HEK293 (cell line): ENCODE results near the gene PREX1.

ENCODE experiments used
- CTCF ChIA-PET: fragments of 350-600 bp; formaldehyde crosslinking; extraction: SDS; loops from one replicate; lab custom pipeline; 2021; ENCODE audit warnings: antibody characterized with exemption; lab: Yijun Ruan, JAX
- POLR2A ChIA-PET: fragments of 300-600 bp; formaldehyde crosslinking; extraction: SDS; loops from one replicate; lab custom pipeline; 2020; ENCODE audit warnings: antibody characterized with exemption, inconsistent platforms; lab: Yijun Ruan, JAX
- H3K27ac ChIP-seq: fragments of 200-500 bp; sonication (Bioruptor generic); 2 replicates; pipeline ENCODE4 v1.5.1; 2014; ENCODE audit warnings: low read depth, low read length, control low read depth, inconsistent platforms; ENCODE audit errors: extremely low read depth
- H3K36me3 ChIP-seq, 2 experiments: fragments of 200-500 bp in 1 of 2; sonication (Bioruptor generic) in 1 of 2; 1 replicate in 1 of 2; 2 replicates in 1 of 2; pipeline ENCODE4 v1.5.1; 2014 to 2017; ENCODE audit warnings: inconsistent platforms in 2 of 2, low read length in 2 of 2; ENCODE audit not compliant: control insufficient read depth in 2 of 2, insufficient read depth in 1 of 2
- H3K4me1 ChIP-seq: fragments of 200-500 bp; sonication (Bioruptor generic); 2 replicates; pipeline ENCODE4 v1.5.1; 2014; ENCODE audit warnings: mild to moderate bottlenecking, low read length, inconsistent platforms; ENCODE audit not compliant: control insufficient read depth, insufficient read depth
- H3K4me3 ChIP-seq: 2 replicates; pipeline ENCODE4 v1.5.1; 2011; ENCODE audit warnings: low read depth, mild to moderate bottlenecking, control low read depth, low read length, moderate library complexity
- H3K9me3 ChIP-seq: fragments of 200-500 bp; sonication (Bioruptor generic); 2 replicates; pipeline ENCODE4 v1.5.1; 2014; ENCODE audit warnings: low read depth, low read length, inconsistent platforms; ENCODE audit not compliant: control insufficient read depth, insufficient read depth
- CTCF ChIP-seq: fragments of 450-650 bp; formaldehyde crosslinking; IDR thresholded peaks from 2 replicates; pipeline ENCODE4 v1.5.1; 2016; ENCODE audit warnings: missing biosample characterization, missing genetic modification characterization
- EGR2 ChIP-seq: fragments of 450-650 bp; formaldehyde crosslinking; IDR thresholded peaks from 2 replicates; pipeline ENCODE4 v1.5.1; 2016; ENCODE audit warnings: low read depth, missing biosample characterization, missing genetic modification characterization
- HOXD13 ChIP-seq: sonication (generic); formaldehyde crosslinking; IDR thresholded peaks from 2 replicates; pipeline ENCODE4 v1.8.0; 2022; ENCODE audit warnings: missing genetic modification reagents, borderline replicate concordance
- KLF9 ChIP-seq: fragments of 450-650 bp; formaldehyde crosslinking; IDR thresholded peaks from 2 replicates; pipeline ENCODE4 v1.5.1; 2016; ENCODE audit warnings: missing biosample characterization, missing genetic modification characterization, low read depth
- MZF1 ChIP-seq: fragments of 450-650 bp; formaldehyde crosslinking; IDR thresholded peaks from 2 replicates; pipeline ENCODE4 v1.5.1; 2017; ENCODE audit warnings: missing biosample characterization, missing genetic modification characterization, borderline replicate concordance
- TCF7L2 ChIP-seq: IDR thresholded peaks from 2 replicates; pipeline ENCODE4 v1.6.1; 2011; ENCODE audit warnings: low read depth, mild to moderate bottlenecking, inconsistent platforms, low read length, moderate library complexity, borderline replicate concordance
- TRIM28 ChIP-seq: IDR thresholded peaks from 2 replicates; pipeline ENCODE4 v1.6.1; 2011; ENCODE audit warnings: low read length, control low read depth, borderline replicate concordance
- YY2 ChIP-seq: fragments of 450-650 bp; formaldehyde crosslinking; IDR thresholded peaks from 2 replicates; pipeline ENCODE4 v1.5.1; 2016; ENCODE audit warnings: missing biosample characterization, missing genetic modification characterization
- ZNF121 ChIP-seq: fragments of 450-650 bp; formaldehyde crosslinking; IDR thresholded peaks from 2 replicates; pipeline ENCODE4 v1.5.1; 2016; ENCODE audit warnings: missing biosample characterization, missing genetic modification characterization
- ZNF157 ChIP-seq: fragments of 450-650 bp; formaldehyde crosslinking; IDR thresholded peaks from 2 replicates; pipeline ENCODE4 v1.5.1; 2016; ENCODE audit warnings: missing biosample characterization, missing genetic modification characterization
- ZNF423 ChIP-seq: fragments of 450-650 bp; formaldehyde crosslinking; IDR thresholded peaks from 2 replicates; pipeline ENCODE4 v1.5.1; 2016; ENCODE audit warnings: missing biosample characterization, missing genetic modification characterization
- ZNF426 ChIP-seq: fragments of 450-650 bp; formaldehyde crosslinking; IDR thresholded peaks from 2 replicates; pipeline ENCODE4 v1.5.1; 2017; ENCODE audit warnings: missing biosample characterization, missing genetic modification characterization, mild to moderate bottlenecking, inconsistent platforms, moderate library complexity
- ZNF433 ChIP-seq: fragments of 450-650 bp; formaldehyde crosslinking; IDR thresholded peaks from 2 replicates; pipeline ENCODE4 v1.5.1; 2016; ENCODE audit warnings: missing biosample characterization, missing genetic modification characterization, low read depth
- ZNF449 ChIP-seq: fragments of 450-650 bp; formaldehyde crosslinking; IDR thresholded peaks from 2 replicates; pipeline ENCODE4 v1.5.1; 2017; ENCODE audit warnings: missing biosample characterization, mild to moderate bottlenecking, missing genetic modification characterization, moderate library complexity
- ZNF518A ChIP-seq: fragments of 450-650 bp; formaldehyde crosslinking; conservative IDR thresholded peaks from 2 replicates; pipeline ENCODE4 v1.5.1; 2016; ENCODE audit warnings: low read depth, missing biosample characterization, missing genetic modification characterization
- ZNF521 ChIP-seq: fragments of 450-650 bp; formaldehyde crosslinking; IDR thresholded peaks from 2 replicates; pipeline ENCODE4 v1.5.1; 2017; ENCODE audit warnings: missing biosample characterization, mild to moderate bottlenecking, missing genetic modification characterization
- ZNF549 ChIP-seq: fragments of 450-650 bp; IDR thresholded peaks from 2 replicates; pipeline ENCODE4 v1.5.1; 2018; ENCODE audit warnings: missing biosample characterization, missing genetic modification characterization, mild to moderate bottlenecking, inconsistent platforms, moderate library complexity
- ZNF555 ChIP-seq: fragments of 450-650 bp; formaldehyde crosslinking; conservative IDR thresholded peaks from 2 replicates; pipeline ENCODE4 v1.5.1; 2017; ENCODE audit warnings: missing biosample characterization, mild to moderate bottlenecking, missing genetic modification characterization, inconsistent platforms
- ZNF624 ChIP-seq: fragments of 450-650 bp; formaldehyde crosslinking; IDR thresholded peaks from 2 replicates; pipeline ENCODE4 v1.5.1; 2017; ENCODE audit warnings: missing biosample characterization, missing genetic modification characterization
- ZNF658 ChIP-seq: fragments of 450-650 bp; formaldehyde crosslinking; IDR thresholded peaks from 2 replicates; pipeline ENCODE4; 2016; ENCODE audit warnings: missing biosample characterization, missing genetic modification characterization
- ZNF664 ChIP-seq: fragments of 450-650 bp; formaldehyde crosslinking; IDR thresholded peaks from 2 replicates; pipeline ENCODE4 v1.5.1; 2016; ENCODE audit warnings: missing biosample characterization, missing genetic modification characterization
- ZNF707 ChIP-seq: fragments of 450-650 bp; formaldehyde crosslinking; IDR thresholded peaks from 2 replicates; pipeline ENCODE4 v1.5.1; 2016; ENCODE audit warnings: missing biosample characterization, missing genetic modification characterization
- ZNF791 ChIP-seq: fragments of 450-650 bp; formaldehyde crosslinking; IDR thresholded peaks from 2 replicates; pipeline ENCODE4 v1.5.1; 2016; ENCODE audit warnings: missing biosample characterization, missing genetic modification characterization
- TF ChIP-seq, protein P1 (sequence below): fragments of 450-650 bp; formaldehyde crosslinking; IDR thresholded peaks from 2 replicates; pipeline ENCODE4 v1.5.1; 2016; ENCODE audit warnings: missing biosample characterization, missing genetic modification characterization
- TF ChIP-seq, protein P2 (sequence below): fragments of 450-650 bp; formaldehyde crosslinking; IDR thresholded peaks from 2 replicates; pipeline ENCODE4 v1.5.1; 2016; ENCODE audit warnings: missing biosample characterization, missing genetic modification characterization

The PREX1 gene

GRCh38 chr20:48759631-48760245 lies 68.1 kb downstream of the PREX1 start (continued):
- TF ChIP-seq ZNF449, result no peak
- TF ChIP-seq EGR2 (tag by site-specific recombination), result no peak
- TF ChIP-seq ZNF664 (tag by site-specific recombination), result no peak
- TF ChIP-seq, protein P1, sequence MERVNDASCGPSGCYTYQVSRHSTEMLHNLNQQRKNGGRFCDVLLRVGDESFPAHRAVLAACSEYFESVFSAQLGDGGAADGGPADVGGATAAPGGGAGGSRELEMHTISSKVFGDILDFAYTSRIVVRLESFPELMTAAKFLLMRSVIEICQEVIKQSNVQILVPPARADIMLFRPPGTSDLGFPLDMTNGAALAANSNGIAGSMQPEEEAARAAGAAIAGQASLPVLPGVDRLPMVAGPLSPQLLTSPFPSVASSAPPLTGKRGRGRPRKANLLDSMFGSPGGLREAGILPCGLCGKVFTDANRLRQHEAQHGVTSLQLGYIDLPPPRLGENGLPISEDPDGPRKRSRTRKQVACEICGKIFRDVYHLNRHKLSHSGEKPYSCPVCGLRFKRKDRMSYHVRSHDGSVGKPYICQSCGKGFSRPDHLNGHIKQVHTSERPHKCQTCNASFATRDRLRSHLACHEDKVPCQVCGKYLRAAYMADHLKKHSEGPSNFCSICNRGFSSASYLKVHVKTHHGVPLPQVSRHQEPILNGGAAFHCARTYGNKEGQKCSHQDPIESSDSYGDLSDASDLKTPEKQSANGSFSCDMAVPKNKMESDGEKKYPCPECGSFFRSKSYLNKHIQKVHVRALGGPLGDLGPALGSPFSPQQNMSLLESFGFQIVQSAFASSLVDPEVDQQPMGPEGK (tag by site-specific recombination), result no peak
- TF ChIP-seq ZNF121, result no peak
- TF ChIP-seq TCF7L2, result no peak
- TF ChIP-seq MZF1 (tag by site-specific recombination), result no peak
- no peak for TF ChIP-seq ZNF433 (tag by site-specific recombination)
- TF ChIP-seq, all 188 proteins: peak for 0

DNA sequence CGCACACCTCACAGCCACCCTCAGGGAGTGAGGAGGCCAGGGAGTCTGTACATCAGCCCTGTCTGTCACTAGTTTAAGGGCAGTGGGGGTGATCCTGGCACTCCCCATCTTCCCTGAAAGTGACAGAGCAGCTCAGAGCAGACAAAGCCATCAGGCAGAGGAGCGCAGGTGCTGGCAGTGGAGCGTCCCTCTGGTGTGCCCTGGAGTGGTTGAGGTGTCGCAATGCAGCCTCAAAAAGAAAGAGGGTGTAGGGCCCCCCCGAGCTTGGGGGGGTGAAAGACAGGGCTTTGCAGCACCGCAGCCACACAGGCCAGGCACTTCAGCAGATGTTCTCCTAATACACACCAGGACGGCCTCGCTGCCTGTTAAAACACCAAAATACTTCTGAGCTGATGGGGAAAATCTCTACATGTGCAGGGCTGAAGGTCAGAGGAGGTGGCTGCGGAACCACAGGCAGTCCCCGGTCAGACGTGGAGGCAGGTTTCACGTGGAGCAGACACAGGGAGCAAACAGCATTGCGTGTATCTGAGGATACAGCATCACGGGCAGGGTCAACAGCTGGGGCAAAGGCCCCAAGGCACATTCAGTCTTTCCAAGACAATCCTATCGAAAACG lies 69.5 kb downstream of the PREX1 start:
- Histone ChIP-seq H3K4me1 (no peaks in the 10 kb centered on the region), H3K4me3 (no peak overlapping the region), H3K36me3 (no peaks in the 10 kb centered on the region), H3K27ac (no peak overlapping the region), H3K9me3 (no peaks in the 10 kb centered on the region)
- CTCF ChIA-PET, result interaction anchor here (0.7 kb wide), 1 partner anchor 19 kb away, joined by 3 read pairs; no protein-coding TSS in a partner anchor
- POLR2A ChIA-PET, result no interaction called here
- TF ChIP-seq HOXD13 (no peak), ZNF426 (tag by site-specific recombination) (no peak), ZNF521 (tag by site-specific recombination) (no peak), ZNF791 (no peak), ZNF518A (tag by site-specific recombination) (no peak), ZNF157 (no peak), ZNF707 (tag by site-specific recombination) (no peak), KLF9 (tag by site-specific recombination) (no peak), ZNF549 (tag by site-specific recombination) (no peak), TRIM28 (no peak), ZNF555 (tag by site-specific recombination) (no peak), CTCF (tag by site-specific recombination) (no peak), YY2 (tag by site-specific recombination) (no peak), ZNF423 (tag by site-specific recombination) (no peak), ZNF658 (tag by site-specific recombination) (no peak), ZNF624 (tag by site-specific recombination) (no peak)
- TF ChIP-seq, protein P2, sequence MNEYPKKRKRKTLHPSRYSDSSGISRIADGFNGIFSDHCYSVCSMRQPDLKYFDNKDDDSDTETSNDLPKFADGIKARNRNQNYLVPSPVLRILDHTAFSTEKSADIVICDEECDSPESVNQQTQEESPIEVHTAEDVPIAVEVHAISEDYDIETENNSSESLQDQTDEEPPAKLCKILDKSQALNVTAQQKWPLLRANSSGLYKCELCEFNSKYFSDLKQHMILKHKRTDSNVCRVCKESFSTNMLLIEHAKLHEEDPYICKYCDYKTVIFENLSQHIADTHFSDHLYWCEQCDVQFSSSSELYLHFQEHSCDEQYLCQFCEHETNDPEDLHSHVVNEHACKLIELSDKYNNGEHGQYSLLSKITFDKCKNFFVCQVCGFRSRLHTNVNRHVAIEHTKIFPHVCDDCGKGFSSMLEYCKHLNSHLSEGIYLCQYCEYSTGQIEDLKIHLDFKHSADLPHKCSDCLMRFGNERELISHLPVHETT (tag by site-specific recombination), result no peak
